Measurements from ENCODE around the gene ELMO2.

ELMO2 gene

DNA sequence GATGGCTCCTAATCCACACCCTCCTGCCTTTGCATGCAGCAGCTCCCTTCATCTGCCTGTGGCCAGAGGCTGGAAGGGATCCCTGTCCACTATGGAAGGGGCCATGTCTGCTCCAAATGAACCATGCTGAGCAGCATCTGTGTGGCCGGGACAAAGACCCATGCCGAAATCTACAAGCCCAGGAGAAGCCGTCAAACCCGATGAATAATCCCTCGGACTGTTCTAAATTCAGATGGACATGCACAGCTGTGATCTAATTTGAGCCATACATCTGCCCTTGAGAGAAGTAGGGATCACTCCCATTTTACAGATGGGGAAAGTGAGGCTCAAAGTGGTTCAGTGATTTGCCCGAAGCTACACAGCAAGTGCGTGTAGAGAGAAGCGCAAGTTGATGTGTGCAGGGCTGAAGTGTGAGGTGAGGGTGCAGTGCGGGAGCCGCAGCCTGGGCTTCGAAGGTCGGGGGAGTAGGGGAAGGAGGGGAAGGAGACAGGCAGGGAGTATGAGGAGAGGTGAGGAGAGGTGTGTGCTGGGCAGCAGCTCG, 75.5 kb downstream of the ELMO2 start:
- no peak for DNase-seq

DNA sequence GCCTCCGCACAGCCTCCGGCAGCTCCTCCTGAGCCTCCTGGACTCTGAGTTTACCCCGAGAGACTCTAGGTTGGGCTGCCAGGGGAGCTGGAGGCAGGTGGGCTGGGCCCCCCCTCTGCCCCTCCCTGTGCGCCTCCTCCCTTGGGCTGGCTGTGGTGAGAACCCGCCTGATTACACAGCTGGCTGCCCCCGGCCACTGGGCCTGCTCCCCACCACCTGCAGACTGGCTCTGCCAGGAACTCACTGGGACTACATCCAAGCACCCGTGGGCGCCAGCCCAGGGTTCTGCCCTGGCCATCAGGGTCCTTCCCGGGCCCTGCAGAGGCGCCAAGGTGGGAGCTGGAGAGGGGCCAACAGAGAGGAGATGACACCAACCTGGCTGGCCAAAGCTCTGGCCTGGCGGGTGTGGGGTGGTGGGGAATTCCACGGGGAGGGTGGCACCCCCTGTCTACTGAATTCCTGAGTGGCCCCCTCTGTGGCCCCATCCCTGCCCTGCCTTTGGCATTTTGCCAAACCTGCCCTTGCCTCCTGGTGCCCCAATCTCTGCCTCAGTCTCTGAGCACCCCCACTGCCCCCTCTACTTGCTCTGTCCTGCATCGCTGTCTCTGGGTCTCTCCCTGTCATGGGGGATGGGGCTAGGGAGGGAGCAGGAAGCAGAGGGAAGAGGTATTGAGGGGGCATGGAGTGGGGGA, 76.2 kb downstream of the ELMO2 start:
- no peak for DNase-seq

DNA sequence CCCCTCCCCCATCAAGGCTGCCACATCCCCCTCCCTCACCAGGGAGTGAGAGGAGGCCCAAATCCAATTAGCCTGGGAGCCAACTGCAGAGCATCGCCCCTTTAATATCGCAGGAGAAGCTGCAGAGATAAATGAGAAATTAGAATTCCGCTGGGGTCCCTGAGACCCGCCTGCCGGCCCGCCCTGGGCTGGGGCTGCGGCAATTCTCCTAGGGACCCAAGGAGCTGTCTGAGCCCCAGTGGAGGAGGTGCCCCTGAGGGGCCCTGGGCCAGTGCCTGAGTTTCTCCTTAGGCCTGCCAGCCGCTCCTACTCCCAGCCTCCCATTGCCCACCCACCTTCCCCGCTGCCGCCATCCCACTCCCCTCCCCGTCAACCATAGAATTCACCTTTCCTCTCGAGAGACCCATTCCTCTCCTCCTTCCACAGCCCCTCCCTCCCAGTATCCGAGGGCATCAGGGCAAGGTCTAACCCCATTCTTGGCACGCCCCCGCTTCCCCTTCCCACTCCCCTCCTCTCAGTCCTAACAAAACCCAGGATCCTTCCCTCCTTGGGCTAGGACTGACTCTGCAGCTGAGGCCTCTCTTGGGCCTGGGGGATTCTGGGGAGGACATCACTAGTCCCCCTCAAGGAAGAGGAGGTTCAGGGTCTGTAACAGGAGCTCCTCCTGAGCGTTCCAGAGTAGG, 78.1 kb downstream of the ELMO2 start:
- no peak for DNase-seq

DNA sequence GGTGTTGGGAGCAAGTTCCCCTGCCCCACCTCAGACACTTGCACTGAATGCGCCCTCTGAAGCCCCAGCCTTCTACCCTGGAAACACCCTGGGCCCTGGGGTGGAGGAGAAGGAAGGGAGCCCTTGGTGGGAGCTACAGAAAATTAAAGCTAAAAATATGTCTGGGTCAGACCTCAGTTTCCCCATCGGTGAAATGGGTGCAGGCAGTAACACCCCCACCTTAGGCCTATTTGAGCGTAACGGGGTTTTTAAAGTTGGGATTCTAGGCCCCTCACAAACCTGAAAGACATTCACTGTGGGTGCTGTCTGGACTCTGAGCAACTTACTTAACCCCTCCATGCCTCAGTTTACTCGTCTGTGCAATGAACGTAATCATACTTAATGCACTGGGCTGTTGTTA, 78.9 kb downstream of the ELMO2 start:
- DNase-seq, result no peak

DNA sequence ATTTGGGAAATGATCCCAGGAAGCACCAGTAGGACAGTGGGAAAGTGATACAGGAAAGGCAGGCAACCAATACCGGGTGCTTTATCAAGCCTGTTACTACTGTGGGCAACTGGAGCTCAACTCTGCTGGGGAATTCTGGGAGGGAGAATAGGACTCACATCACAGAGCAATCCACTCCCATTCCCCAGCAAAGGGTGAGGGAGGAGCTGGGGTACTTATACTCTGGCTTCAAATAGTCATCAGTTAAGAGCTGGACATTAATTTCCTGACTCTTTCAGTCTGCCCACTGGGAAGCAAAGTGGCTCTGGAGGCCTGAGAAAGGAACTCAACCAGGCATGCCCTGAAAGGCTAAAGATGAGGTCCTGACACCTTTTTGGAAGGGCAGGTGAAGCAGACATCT, 80.6 kb downstream of the ELMO2 start:
- no peak for DNase-seq

DNA sequence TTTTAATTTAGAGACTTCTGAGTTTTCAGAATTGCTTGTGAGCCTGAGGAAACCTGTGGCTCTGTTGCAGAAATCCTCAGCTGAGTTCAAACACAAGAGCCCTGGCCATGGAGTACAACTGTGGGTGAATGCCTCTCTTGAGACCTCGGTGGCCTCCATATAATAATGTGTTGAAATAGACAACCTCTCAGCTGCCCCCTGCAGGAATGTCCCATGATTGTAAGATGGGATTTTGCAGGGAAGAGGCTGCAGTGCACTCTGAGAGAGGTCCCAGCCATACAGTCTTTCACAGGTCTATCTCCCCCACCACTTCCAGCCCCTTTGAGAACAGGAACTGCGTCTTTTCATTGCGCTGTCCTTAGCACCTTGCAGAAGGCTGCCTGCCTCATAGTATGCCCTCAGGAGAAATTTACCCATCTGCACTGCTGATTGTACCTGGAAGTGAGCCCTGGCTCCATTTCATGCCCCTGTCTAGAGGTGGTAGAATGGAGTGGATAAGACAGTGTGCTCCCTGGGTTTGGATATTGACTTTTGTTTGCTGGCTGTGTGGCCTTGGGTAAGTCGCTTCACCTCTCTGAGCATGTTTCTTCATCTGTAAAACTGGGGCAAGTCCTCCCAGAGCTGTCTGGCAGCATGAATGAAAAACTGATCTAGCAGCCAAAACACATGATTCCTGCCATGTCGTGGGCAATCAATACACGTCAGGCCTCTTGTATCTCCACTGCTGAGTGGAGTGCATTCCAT, 81.3 kb downstream of the ELMO2 start:
- no peak for DNase-seq

DNA sequence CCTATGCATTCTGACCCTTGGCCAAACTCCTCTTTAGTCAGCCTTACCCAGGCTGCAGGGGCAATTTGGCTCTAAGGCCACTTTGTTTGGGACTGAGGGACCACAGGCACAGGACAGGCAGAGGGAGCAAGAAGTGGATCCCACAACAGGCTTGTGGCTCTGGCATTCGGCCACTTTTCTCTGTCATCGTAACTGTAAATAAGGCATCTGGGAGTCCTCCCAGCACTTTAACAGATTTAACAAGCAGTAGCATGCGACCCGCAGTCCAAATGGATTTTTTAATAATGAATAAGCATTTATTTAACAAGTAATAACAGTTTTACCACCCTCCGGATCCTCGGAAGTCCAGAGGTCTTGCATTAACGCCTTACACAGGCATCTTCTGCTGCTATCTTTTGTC, 82.0 kb downstream of the ELMO2 start:
- DNase-seq, result no peak

DNA sequence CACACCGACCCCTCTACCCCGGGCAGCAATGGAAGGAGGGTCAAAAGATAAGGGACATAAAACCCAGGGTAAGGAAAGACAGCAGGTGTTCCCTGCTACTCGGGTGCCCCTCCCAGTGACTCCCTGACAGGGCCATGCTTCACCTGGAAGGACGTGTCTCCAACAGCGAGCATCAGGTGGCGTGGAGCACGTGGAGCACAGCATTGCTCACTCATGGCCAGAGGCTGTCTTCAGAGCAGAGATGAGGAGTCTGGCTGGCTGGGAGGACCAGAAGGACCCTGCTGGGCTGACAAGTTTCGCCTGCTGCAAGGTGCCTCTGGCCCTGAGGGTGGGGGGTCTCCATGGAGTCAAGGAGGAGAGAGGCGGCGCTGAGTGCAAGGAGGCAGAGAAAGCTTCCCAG, 82.9 kb downstream of the ELMO2 start:
- DNase-seq, result no peak

DNA sequence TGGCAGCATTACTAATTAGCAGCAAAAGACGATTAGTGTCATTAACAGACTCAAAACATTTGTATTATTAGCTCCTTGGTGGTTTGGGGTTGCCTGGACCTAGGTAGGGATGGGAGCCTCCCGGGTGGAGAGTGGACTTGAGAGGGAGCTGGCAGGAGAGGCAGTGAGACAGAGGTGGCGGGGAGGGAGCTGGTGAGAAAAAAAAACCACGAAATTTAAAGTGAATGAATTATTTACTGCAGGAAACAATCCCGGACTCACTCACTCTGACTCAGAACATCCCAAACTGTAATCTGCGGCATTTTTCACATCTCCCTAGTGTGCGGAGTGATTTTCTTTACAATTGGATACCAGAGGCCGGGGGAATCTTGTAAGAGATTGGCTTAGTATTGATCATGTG, 83.8 kb downstream of the ELMO2 start:
- no peak for DNase-seq

DNA sequence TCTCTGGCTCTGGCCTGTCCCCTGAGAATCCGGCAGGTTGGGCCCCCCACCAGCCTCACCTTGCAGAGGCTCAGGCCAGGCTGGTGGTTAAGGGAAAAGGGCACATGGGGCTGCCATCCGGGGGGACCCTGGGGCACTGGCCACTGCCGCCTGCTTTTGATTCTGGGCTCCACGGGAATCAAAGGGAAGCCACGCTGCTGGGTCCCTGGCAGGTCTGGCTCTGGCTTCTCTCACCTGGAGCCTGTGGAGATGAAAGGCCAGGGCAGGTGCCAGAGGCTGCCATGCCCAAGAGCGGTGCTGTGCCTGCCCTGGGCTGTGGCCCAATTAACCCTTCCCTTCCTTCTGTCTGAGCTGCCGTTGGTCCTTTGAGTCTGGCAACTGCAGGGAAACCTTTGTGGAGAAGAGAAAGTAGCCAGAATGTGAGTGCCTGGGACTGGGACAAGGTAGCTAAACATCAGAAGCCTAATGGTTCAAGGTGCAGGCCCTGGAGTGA, 88.7 kb downstream of the ELMO2 start:
- DNase-seq, result no peak

DNA sequence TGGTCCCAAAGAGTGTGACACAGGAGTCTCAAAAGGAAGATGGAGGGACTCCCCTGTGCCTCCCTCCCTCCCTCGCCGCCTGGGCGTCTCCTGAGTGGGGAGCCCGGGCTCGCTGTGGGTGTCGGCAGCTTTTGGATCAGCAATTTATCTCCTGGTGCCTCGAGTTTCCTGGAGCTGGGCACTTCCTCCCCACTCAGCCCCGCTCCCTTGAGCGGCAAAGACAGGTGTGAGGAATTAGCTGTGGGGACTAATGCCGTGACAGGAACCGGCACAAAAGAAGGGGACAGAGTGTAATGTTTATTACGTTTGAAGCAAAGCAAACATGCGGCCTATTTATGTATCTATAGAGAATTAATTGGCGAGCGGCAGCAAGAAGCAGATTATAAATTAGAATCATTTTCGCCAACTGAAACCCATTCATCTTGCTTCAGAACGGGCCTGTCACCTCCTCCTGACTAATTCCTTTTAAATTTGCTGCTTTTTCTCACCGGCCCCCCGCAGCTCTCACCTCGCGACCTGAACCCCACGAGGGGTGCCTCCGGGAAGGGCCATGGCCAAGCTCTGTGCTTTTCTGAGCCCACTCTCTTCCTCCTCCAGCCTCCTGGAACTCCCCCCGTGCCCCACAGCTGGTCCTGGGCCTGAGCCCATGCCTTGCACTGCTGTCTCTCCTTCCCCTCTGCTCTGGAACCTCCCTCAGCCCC, 89.3 kb downstream of the ELMO2 start:
- no peak for DNase-seq
